CD4-positive, CD25-positive, alpha-beta regulatory T cell (primary cell): Measurements from ENCODE around the gene SART1. TPM values are rescaled to one million over a fixed set of nuclear protein-coding genes. Genes with fewer than 3 reads are reported as not detected.

Source experiments
- ATAC-seq, 2 donors: fragments of 150-1000 bp; cut with Tn5 transposase; one replicate each; pipeline ENCODE4 v1.10.0; 2021; ENCODE audit warnings: low read depth in 2 of 2, moderate number of reproducible peaks in 2 of 2, moderate library complexity in 1 of 2
- DNase-seq, 3 donors: peaks; one replicate each; pipeline versions ENCODE4 v3.0.0 to v3.0.0-alpha.2; 2012 to 2022; ENCODE audit warnings: mixed read lengths in 1 of 3
- H3K27ac ChIP-seq: one replicate; pipeline ENCODE4 v1.7.0; 2013; ENCODE audit warnings: mild to moderate bottlenecking, low read length; ENCODE audit not compliant: insufficient read depth, poor library complexity, severe bottlenecking
- H3K27me3 ChIP-seq: one replicate; pipeline ENCODE4 v1.7.0; 2013; ENCODE audit warnings: low read length; ENCODE audit not compliant: control insufficient read depth, insufficient read depth
- H3K36me3 ChIP-seq: one replicate; pipeline ENCODE4 v1.7.0; 2013; ENCODE audit warnings: mild to moderate bottlenecking, low read length, moderate library complexity; ENCODE audit not compliant: control insufficient read depth, insufficient read depth
- H3K4me1 ChIP-seq: 2 replicates; pipeline ENCODE4 v1.7.0; 2013; ENCODE audit warnings: mild to moderate bottlenecking, low read length; ENCODE audit not compliant: insufficient read depth, control insufficient read depth, poor library complexity, severe bottlenecking
- H3K4me3 ChIP-seq: one replicate; pipeline ENCODE4 v1.7.0; 2013; ENCODE audit warnings: low read depth, mild to moderate bottlenecking, low read length, moderate library complexity
- H3K9me3 ChIP-seq, 2 experiments: 1 replicate in 1 of 2; 2 replicates in 1 of 2; pipeline ENCODE4 v1.7.0; 2013; ENCODE audit warnings: low read length in 2 of 2, mild to moderate bottlenecking in 1 of 2, moderate library complexity in 1 of 2; ENCODE audit not compliant: control insufficient read depth in 2 of 2
- H3K27ac Mint-ChIP-seq, 3 donors: one replicate each; pipeline ENCODE4 v1.8.0; 2020 to 2022; ENCODE audit warnings: mild to moderate bottlenecking in 3 of 3, mixed read lengths in 3 of 3, moderate library complexity in 2 of 3
- H3K27me3 Mint-ChIP-seq: one replicate; pipeline ENCODE4 v1.8.0; 2022; ENCODE audit warnings: mild to moderate bottlenecking, mixed read lengths
- H3K36me3 Mint-ChIP-seq: one replicate; pipeline ENCODE4 v1.8.0; 2020; ENCODE audit warnings: mixed read lengths
- H3K4me1 Mint-ChIP-seq, 4 donors: one replicate each; pipeline ENCODE4 v1.8.0; 2020 to 2022; ENCODE audit warnings: mixed read lengths in 4 of 4, mild to moderate bottlenecking in 1 of 4
- H3K4me3 Mint-ChIP-seq, 4 donors: one replicate each; pipeline ENCODE4 v1.8.0; 2020 to 2022; ENCODE audit warnings: mild to moderate bottlenecking in 4 of 4, mixed read lengths in 4 of 4, moderate library complexity in 3 of 4
- H3K9me3 Mint-ChIP-seq, 7 donors: one replicate each; pipeline ENCODE4 v1.8.0; 2020 to 2022; ENCODE audit warnings: mixed read lengths in 7 of 7, mild to moderate bottlenecking in 3 of 7, moderate library complexity in 2 of 7
- polyA plus RNA-seq, 4 donors: library from polyadenylated mRNA; unstranded; fragments of 300-500 nt; fragmentation: Illumina TruSeq; gene quantifications; one replicate each; pipeline ENCODE4 v1.2.3, GENCODE V29; 2021
- total RNA-seq: library from RNA; stranded (reverse); gene quantifications from one replicate; pipeline ENCODE4 v1.2.3, GENCODE V29; 2022

Gene SART1
- total and polyA plus RNA-seq, 5 donors from 2014 or later = 15.8 to 94.0 (median 21.6) TPM

- ATAC-seq = no peak
- Mint-ChIP-seq H3K36me3 (no peaks in the 10 kb centered on the region), H3K9me3 (peaks cover 0 to 2% (median 0%) of the 10 kb centered on the region in 7 donors), H3K27ac (no peak within 1 kb of the TSS), H3K27me3 (peaks cover 32% of the 10 kb centered on the region), H3K4me3 (no peak within 1 kb of the TSS), H3K4me1 (no peaks in the 10 kb centered on the region)
- no peak within 1 kb of the TSS for H3K4me3 ChIP-seq
- no peaks in the 10 kb centered on the region for H3K9me3 ChIP-seq
- no peak for DNase-seq
- H3K27me3 ChIP-seq = peaks cover 8% of the 10 kb centered on the region
- peaks cover 8% of the 10 kb centered on the region for H3K4me1 ChIP-seq
- no peak within 1 kb of the TSS for H3K27ac ChIP-seq
- H3K36me3 ChIP-seq = no peaks in the 10 kb centered on the region
Observed at GRCh38 chr11:66011785-66012303, 50.3 kb downstream of the SART1 start, which contains the start of gene CST6. Gene CST6 (plus strand): TSS chr11:66012008. CDS start chr11:66012045, 37 bp downstream.

DNA sequence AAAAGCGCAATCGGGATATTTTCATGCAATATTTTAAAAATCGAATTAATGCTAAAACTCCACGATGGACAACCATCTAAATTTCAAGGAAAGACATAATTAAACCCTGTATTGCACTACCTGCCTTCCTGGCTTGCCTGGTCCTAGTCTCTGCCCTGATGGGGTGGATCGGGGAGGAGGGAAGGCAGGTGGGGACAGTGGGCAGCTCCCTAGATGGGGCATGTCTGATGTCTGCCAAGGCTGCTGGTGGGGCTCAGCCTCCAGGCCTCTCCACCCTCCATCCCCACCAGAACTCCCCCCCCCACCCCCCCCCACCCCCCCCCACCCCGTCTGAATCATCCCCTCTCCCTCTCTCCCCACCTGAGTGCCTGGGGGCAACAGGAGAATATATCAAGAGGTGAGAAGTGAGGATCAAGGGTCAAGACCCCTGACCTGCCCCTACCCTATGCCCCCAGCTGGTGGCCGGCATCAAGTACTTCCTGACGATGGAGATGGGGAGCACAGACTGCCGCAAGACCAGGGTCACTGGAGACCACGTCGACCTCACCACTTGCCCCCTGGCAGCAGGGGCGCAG, 50.9 kb downstream of the SART1 start:
- H3K36me3 ChIP-seq = no peaks in the 10 kb centered on the region
- Mint-ChIP-seq H3K9me3 (peaks cover 0 to 2% (median 0%) of the 10 kb centered on the region in 7 donors), H3K27me3 (peaks cover 32% of the 10 kb centered on the region), H3K27ac (no peak overlapping the region), H3K4me1 (no peaks in the 10 kb centered on the region), H3K36me3 (no peaks in the 10 kb centered on the region), H3K4me3 (no peak overlapping the region)
- no peak for DNase-seq
- no peaks in the 10 kb centered on the region for H3K9me3 ChIP-seq
- H3K27ac ChIP-seq = no peak overlapping the region
- peaks cover 8% of the 10 kb centered on the region for H3K27me3 ChIP-seq
- H3K4me3 ChIP-seq = no peak overlapping the region
- ATAC-seq = no peak
- peaks cover 8% of the 10 kb centered on the region for H3K4me1 ChIP-seq

- Mint-ChIP-seq H3K9me3 (peaks cover 0 to 2% (median 0%) of the 10 kb centered on the region in 7 donors), H3K4me3 (no peak overlapping the region), H3K27ac (no peak overlapping the region), H3K4me1 (no peaks in the 10 kb centered on the region), H3K27me3 (peaks cover 32% of the 10 kb centered on the region), H3K36me3 (no peaks in the 10 kb centered on the region)
- DNase-seq (no peak), ATAC-seq (no peak)
- Histone ChIP-seq H3K27ac (no peak overlapping the region), H3K36me3 (no peaks in the 10 kb centered on the region), H3K4me1 (peaks cover 8% of the 10 kb centered on the region), H3K27me3 (peaks cover 8% of the 10 kb centered on the region), H3K9me3 (no peaks in the 10 kb centered on the region), H3K4me3 (no peak overlapping the region)
Observed at GRCh38 chr11:66012946-66013761, 51.6 kb downstream of the SART1 start.

- H3K9me3 ChIP-seq = no peaks in the 10 kb centered on the region
- peaks cover 8% of the 10 kb centered on the region for H3K4me1 ChIP-seq
- Mint-ChIP-seq H3K36me3 (no peaks in the 10 kb centered on the region), H3K4me1 (no peaks in the 10 kb centered on the region), H3K27me3 (peaks cover 32% of the 10 kb centered on the region), H3K4me3 (no peak overlapping the region), H3K9me3 (peaks cover 0 to 2% (median 0%) of the 10 kb centered on the region in 7 donors), H3K27ac (no peak overlapping the region)
- peaks cover 8% of the 10 kb centered on the region for H3K27me3 ChIP-seq
- no peak overlapping the region for H3K27ac ChIP-seq
- DNase-seq = no peak
- ATAC-seq = no peak
- no peaks in the 10 kb centered on the region for H3K36me3 ChIP-seq
- H3K4me3 ChIP-seq = no peak overlapping the region
Observed at GRCh38 chr11:66013762-66014100, 52.2 kb downstream of the SART1 start.

GRCh38 chr11:66014804-66015453, 53.4 kb downstream of the SART1 start:
- H3K4me1 Mint-ChIP-seq = no peaks in the 10 kb centered on the region
- DNase-seq (no peak), ATAC-seq (no peak)
- no peaks in the 10 kb centered on the region for H3K36me3 ChIP-seq
- no peak overlapping the region for H3K4me3 Mint-ChIP-seq
- H3K27ac Mint-ChIP-seq = peak overlapping the region in 1 of 3 donors; percentile 7
- no peak overlapping the region for H3K4me3 ChIP-seq
- peaks cover 27% of the 10 kb centered on the region for H3K27me3 Mint-ChIP-seq
- peaks cover 8% of the 10 kb centered on the region for H3K27me3 ChIP-seq
- H3K9me3 Mint-ChIP-seq = peaks cover 0 to 2% (median 0%) of the 10 kb centered on the region in 7 donors
- H3K9me3 ChIP-seq = no peaks in the 10 kb centered on the region
- no peaks in the 10 kb centered on the region for H3K36me3 Mint-ChIP-seq
- H3K4me1 ChIP-seq = peaks cover 8% of the 10 kb centered on the region
- no peak overlapping the region for H3K27ac ChIP-seq

DNA sequence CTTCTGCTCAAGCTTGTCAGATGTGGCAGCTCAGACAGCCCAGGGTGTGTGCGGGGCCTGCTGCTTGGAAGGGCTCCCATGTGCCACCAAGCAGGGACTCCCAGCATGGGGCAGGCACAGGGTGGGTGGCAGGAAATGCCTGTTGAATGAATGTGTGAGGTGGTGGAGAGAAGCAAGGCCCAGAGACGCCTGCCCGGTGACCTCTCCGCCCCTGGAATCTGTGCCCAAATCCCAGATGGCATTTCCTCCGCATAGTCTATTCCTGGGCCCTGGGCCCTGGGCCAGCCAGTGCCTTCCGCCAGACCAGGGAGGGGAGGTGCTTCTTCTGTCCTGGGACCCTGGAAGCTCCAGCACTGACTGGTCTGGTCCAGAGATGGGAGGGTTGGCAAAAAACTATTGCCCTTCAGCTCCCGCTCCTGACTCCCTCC, 53.9 kb downstream of the SART1 start:
- DNase-seq (no peak), ATAC-seq (no peak)
- no peaks in the 10 kb centered on the region for H3K36me3 Mint-ChIP-seq
- peaks cover 8% of the 10 kb centered on the region for H3K27me3 ChIP-seq
- no peaks in the 10 kb centered on the region for H3K9me3 ChIP-seq
- H3K27ac ChIP-seq = no peak overlapping the region
- no peaks in the 10 kb centered on the region for H3K36me3 ChIP-seq
- H3K9me3 Mint-ChIP-seq = no peaks in the 10 kb centered on the region
- H3K4me3 Mint-ChIP-seq = no peak overlapping the region
- H3K4me1 Mint-ChIP-seq = no peaks in the 10 kb centered on the region
- H3K4me3 ChIP-seq = no peak overlapping the region
- no peak overlapping the region for H3K27ac Mint-ChIP-seq
- peaks cover 8% of the 10 kb centered on the region for H3K4me1 ChIP-seq
- H3K27me3 Mint-ChIP-seq = peaks cover 22% of the 10 kb centered on the region

- Mint-ChIP-seq H3K9me3 (no peaks in the 10 kb centered on the region), H3K27me3 (peaks cover 17% of the 10 kb centered on the region), H3K4me1 (no peaks in the 10 kb centered on the region), H3K4me3 (no peak overlapping the region), H3K36me3 (no peaks in the 10 kb centered on the region), H3K27ac (no peak overlapping the region)
- ATAC-seq (no peak), DNase-seq (no peak)
- Histone ChIP-seq H3K9me3 (no peaks in the 10 kb centered on the region), H3K4me1 (peaks cover 8% of the 10 kb centered on the region), H3K36me3 (no peaks in the 10 kb centered on the region), H3K27ac (no peak overlapping the region), H3K4me3 (no peak overlapping the region), H3K27me3 (peaks cover 8% of the 10 kb centered on the region)
Observed at GRCh38 chr11:66015936-66016792, 54.6 kb downstream of the SART1 start.
